ENCODE data around the gene ZBTB21.

ZBTB21 gene

DNA sequence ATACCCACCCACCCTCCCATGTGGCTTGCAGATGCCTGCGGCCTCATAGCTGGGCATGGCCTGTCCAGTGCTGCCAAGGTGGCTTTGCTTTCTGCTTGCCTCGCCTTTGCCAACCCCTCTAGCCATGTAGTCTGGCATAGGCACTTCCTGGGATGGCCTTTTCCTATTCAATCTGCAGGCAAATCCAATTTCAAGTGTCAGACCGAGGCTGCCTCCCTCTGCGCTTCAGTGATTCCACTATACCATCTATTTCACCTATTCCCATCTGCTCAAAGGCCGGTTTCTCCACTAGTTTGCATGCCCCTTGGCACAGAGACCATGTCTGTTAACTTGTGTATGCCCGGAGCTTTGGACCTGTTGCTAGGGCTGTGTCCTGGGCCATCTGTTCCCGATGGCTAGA is 3.8 kb upstream of the ZBTB21 start:
- no peaks in the 10 kb centered on the region for H4K20me1 ChIP-seq (ENCODE audit: control insufficient read depth, insufficient read depth, low read depth, low read length)
- H3K79me2 ChIP-seq (ENCODE audit: control insufficient read depth, low read length), result peaks cover 9% of the 10 kb centered on the region
- no peaks in the 10 kb centered on the region for H3K9me3 ChIP-seq (ENCODE audit: control insufficient read depth, insufficient read depth, low read length)
- H3K4me1 ChIP-seq (ENCODE audit: control insufficient read depth, low read length), result peaks cover 16% of the 10 kb centered on the region
- H3F3A ChIP-seq (ENCODE audit: control insufficient read depth, insufficient read depth), result peaks cover 9% of the 10 kb centered on the region
- no peak overlapping the region for H3K27ac ChIP-seq (ENCODE audit: low read depth, low read length)
- H3K4me2 ChIP-seq (ENCODE audit: low read length), result no peak overlapping the region
- no peaks in the 10 kb centered on the region for H3K27me3 ChIP-seq (ENCODE audit: control insufficient read depth, low read length)
- H3K9me2 ChIP-seq (replicated peaks; ENCODE audit: control insufficient read depth, low read length), result no peaks in the 10 kb centered on the region
- no peak overlapping the region for H3K4me3 ChIP-seq (ENCODE audit: low read length)
- no peaks in the 10 kb centered on the region for H3K36me3 ChIP-seq (ENCODE audit: control insufficient read depth, low read length)
- no peak for TF ChIP-seq CTCF (IDR thresholded peaks at IDR 0.05; ENCODE audit: low read depth, low read length, poor library complexity, severe bottlenecking)
- TF ChIP-seq EZH2phosphoT487 (IDR thresholded peaks at IDR 0.05; ENCODE audit: borderline replicate concordance, low read length), result no peak

- TF ChIP-seq EZH2phosphoT487 (IDR thresholded peaks at IDR 0.05; ENCODE audit: borderline replicate concordance, low read length) (no peak), CTCF (IDR thresholded peaks at IDR 0.05; ENCODE audit: low read depth, low read length, poor library complexity, severe bottlenecking) (no peak)
- H3K9me3 ChIP-seq (ENCODE audit: control insufficient read depth, insufficient read depth, low read length), result no peaks in the 10 kb centered on the region
- H3K27ac ChIP-seq (ENCODE audit: low read depth, low read length), result no peak overlapping the region
- no peaks in the 10 kb centered on the region for H3K9me2 ChIP-seq (replicated peaks; ENCODE audit: control insufficient read depth, low read length)
- H3K4me3 ChIP-seq (ENCODE audit: low read length), result no peak overlapping the region
- peaks cover 14% of the 10 kb centered on the region for H3K79me2 ChIP-seq (ENCODE audit: control insufficient read depth, low read length)
- H3K4me1 ChIP-seq (ENCODE audit: control insufficient read depth, low read length), result peaks cover 22% of the 10 kb centered on the region
- no peak overlapping the region for H3K4me2 ChIP-seq (ENCODE audit: low read length)
- H3K36me3 ChIP-seq (ENCODE audit: control insufficient read depth, low read length), result no peaks in the 10 kb centered on the region
- no peaks in the 10 kb centered on the region for H3K27me3 ChIP-seq (ENCODE audit: control insufficient read depth, low read length)
- H4K20me1 ChIP-seq (ENCODE audit: control insufficient read depth, insufficient read depth, low read depth, low read length), result no peaks in the 10 kb centered on the region
- H3F3A ChIP-seq (ENCODE audit: control insufficient read depth, insufficient read depth), result peaks cover 9% of the 10 kb centered on the region
These were observed 3.2 kb upstream of the ZBTB21 start for GRCh38 chr21:42013376-42013775.

DNA sequence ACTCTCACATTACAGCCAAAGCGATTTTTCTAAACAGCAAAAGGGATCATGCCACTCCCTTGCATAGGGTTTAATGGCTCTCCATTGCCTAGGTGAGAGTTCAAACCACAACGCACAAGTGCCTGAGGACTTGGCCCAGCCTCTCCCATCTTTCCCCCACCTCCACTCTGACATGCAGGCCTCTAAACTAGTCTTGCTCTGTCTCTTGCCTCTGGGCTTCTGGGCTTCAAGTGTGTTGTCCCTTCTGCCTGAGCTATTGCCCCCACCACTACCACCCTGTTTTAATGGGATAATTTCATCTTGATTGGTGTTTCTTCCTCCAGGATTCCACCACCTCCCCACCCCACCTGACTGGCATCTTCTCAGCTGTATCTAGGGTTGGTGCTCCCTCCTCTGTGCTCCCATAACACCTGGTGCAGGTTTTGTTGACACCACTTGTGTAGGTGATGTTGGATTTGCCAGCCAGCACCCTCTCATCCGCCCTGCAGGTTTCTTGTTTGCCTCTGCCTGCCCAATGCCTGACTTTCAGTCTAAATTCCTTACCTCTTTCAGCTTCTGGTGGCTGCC is 2.7 kb upstream of the ZBTB21 start:
- Histone ChIP-seq H3K4me2 (ENCODE audit: low read length) (no peak overlapping the region), H3K27ac (ENCODE audit: low read depth, low read length) (no peak overlapping the region), H3K79me2 (ENCODE audit: control insufficient read depth, low read length) (peaks cover 17% of the 10 kb centered on the region), H3K9me3 (ENCODE audit: control insufficient read depth, insufficient read depth, low read length) (no peaks in the 10 kb centered on the region), H3F3A (ENCODE audit: control insufficient read depth, insufficient read depth) (peaks cover 9% of the 10 kb centered on the region), H3K4me1 (ENCODE audit: control insufficient read depth, low read length) (peaks cover 24% of the 10 kb centered on the region), H4K20me1 (ENCODE audit: control insufficient read depth, insufficient read depth, low read depth, low read length) (no peaks in the 10 kb centered on the region), H3K9me2 (replicated peaks; ENCODE audit: control insufficient read depth, low read length) (no peaks in the 10 kb centered on the region), H3K4me3 (ENCODE audit: low read length) (no peak overlapping the region), H3K27me3 (ENCODE audit: control insufficient read depth, low read length) (no peaks in the 10 kb centered on the region), H3K36me3 (ENCODE audit: control insufficient read depth, low read length) (peaks cover 2% of the 10 kb centered on the region)
- TF ChIP-seq EZH2phosphoT487 (IDR thresholded peaks at IDR 0.05; ENCODE audit: borderline replicate concordance, low read length) (no peak), CTCF (IDR thresholded peaks at IDR 0.05; ENCODE audit: low read depth, low read length, poor library complexity, severe bottlenecking) (no peak)

All from DOHH2 (cell line).